NCI-H460 (cell line): ENCODE results near the gene GGT6. TPM values are rescaled to one million over a fixed set of nuclear protein-coding genes. Genes with fewer than 3 reads are reported as not detected.

Experiments
- DNase-seq: peaks from one replicate; pipeline ENCODE4 v3.0.0-alpha.2; 2016; ENCODE audit warnings: low read depth; ENCODE audit errors: extremely low read depth
- total RNA-seq: library from RNA; depleted of rRNA; stranded (reverse); fragments of >200 nt; shearing (Covaris generic); gene quantifications from 2 replicates; pipeline ENCODE4 v1.2.3, GENCODE V29; 2014

The GGT6 gene
- total RNA-seq, 1 experiment from 2014 or later = not detected

DNA sequence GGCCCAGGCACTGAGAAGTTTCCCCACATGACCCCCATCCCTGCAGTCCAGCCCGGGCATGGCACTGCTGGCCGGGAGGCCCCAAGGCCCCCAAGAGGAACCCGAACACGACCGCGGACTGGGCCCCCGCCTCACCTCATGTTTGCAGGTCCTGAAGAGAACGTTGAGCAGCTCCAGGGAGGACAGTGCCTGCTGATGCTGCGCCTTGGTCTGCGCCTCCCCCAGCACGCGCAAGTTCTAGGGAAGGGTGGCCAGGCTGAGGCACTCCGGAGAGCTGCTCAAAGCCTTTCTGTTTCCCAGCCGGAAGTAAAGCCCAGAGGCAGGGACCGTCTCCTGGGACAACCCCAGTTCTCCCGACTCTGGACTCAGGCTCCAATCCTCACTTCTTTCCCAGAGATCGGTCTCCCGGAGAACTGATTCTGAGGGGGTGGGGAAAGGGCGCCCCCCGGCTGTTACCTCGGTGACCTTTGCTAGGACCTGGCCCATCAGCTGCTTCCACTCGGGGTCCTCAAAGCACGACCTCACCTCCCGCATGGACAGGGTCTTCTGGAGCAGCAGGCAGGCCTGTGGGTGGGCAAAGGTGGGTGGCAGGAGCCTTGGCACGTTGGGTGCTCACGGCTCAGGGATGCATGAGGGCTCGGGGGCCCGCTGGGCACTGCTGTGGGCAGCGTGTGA, 18.9 kb downstream of the GGT6 start:
- no peak for DNase-seq

DNA sequence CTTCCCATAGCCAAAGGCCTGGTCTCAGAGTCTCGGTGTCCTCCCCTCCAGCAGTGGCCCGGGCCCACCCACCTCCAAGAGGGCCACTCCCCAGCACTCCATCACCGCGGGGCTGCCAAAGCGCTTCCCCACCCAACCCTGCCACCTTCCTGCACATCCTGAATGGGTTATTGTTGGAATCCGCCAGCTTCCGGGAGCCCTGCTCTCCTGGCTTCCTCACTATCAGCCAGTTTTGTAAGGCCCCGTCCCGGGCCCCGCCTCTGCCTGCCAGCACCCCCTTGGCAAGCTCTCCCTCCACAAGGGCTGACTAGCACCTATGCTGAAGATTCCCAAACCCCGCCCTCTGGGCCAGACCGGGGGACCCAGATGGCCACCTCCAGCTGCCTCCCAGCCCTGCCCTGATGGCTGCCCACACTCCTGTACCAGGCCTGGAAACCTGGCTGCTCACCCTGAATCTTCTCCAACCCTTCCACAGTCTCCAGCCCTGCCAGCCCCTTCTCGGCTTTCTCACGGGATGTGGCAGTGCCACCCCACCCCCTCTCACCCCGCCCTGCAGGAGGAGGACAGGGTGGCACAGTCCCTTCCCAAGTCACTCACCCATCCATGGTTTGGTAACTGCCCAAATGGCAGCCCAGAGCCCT, 19.6 kb downstream of the GGT6 start:
- no peak for DNase-seq

DNA sequence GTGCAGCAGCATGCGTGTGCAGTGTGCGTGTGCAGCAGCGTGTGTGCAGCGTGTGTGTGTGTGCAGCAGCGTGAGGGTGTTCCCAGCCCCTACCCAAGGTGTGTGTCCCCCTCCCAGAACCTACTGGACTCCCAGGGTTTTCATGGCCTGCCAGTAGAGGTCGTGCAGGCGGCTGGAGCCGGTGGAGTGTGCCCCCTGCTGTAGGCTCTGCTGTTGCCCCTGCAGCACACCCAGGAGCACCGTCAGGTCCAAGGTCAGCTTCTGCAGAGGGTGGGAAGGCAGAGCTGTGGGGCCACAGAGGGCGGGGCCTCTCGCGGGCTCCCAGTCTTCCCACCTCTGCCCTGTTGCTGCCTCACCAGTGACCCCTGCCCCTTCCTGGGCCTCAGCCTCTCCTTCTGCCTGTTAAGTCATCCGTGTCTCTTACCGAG, 20.1 kb downstream of the GGT6 start:
- DNase-seq = no peak

DNA sequence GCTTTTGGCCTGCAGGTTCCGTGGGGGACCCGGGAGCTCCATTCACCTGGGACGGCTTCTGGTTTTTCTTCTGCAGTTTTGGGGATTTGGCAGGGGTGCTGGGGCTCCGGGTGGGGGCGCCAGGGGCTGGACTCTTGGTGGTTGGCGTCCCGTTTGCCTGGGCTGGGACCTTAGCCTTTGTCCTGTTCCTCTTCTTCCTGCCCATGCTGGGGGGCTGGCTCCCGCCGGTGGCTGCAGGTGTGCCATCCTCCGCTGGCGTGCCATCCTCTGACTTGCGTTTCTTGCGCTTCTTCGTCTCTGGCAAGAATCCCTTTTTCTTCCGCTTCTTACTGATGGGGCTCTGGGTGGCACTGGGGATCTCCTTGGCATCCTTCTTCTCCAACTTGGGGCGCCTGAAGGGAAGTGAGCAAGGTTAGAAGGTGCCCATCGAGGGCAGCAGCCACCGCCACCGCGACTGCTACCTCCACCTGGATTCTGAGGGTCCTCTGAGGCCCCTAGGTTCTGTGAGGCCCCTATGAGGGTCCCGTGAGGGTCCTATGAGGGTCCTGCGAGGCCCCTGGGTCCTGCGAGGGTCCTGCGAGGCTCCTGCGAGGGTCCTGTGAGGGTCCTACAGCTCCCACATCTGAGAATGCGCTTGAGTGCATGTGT, 20.7 kb downstream of the GGT6 start:
- DNase-seq = no peak

DNA sequence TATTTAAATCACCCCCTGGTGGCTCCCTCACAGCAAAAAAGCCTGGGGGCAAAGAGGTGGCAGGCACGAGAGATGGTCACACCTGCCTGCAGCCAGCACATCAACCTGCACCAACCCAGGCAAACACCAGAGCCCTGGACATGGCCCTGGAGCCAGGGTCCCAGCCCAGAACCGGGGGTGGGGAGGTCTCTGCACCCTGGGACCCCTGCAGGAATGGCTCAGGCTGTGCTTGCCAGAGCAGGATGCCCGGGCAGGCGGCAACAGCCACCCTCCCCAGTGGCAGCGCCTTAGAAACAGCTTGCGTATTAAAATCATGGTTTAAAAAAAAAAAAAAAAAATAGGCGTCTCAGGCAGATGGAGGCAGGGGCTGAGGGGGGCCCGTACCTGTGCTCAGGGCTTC, 21.4 kb downstream of the GGT6 start:
- DNase-seq = no peak

DNA sequence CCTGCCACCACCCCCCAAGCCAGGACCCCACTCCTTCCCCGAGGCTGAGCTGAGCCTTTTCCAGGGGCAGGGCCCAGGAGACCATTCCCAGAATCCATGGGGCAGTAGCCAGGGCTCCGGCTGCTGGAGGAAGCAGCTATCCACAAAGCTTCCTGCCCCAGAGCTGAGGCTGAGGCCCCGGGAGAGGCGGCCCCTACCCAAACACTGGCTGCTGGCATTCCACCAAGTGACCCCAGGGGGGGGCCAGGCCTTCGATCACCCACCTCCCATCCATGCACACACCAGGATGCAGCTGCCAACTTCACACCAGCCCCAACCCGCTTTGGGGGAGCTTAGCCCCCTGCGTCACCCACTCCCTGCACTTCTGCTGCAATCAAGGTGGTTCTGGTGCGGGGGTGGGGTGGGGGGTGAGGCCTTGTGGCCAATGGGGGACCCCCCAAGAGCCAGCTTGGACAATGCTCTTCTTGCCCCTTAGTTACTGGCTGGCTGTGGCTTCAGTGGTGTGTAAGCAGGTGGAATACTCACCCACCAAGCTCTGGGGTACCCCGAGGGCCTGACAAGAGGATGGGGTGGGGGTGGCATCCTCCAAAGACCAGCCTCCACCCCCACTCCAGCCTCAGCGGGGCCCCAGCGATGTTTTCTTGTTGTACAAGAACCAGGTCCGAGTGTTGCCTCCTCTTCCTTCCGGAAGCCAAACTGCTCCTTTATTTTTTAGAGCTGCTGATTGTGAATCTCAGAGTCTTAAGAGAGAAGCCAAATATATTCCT, 22.0 kb downstream of the GGT6 start:
- no peak for DNase-seq

DNA sequence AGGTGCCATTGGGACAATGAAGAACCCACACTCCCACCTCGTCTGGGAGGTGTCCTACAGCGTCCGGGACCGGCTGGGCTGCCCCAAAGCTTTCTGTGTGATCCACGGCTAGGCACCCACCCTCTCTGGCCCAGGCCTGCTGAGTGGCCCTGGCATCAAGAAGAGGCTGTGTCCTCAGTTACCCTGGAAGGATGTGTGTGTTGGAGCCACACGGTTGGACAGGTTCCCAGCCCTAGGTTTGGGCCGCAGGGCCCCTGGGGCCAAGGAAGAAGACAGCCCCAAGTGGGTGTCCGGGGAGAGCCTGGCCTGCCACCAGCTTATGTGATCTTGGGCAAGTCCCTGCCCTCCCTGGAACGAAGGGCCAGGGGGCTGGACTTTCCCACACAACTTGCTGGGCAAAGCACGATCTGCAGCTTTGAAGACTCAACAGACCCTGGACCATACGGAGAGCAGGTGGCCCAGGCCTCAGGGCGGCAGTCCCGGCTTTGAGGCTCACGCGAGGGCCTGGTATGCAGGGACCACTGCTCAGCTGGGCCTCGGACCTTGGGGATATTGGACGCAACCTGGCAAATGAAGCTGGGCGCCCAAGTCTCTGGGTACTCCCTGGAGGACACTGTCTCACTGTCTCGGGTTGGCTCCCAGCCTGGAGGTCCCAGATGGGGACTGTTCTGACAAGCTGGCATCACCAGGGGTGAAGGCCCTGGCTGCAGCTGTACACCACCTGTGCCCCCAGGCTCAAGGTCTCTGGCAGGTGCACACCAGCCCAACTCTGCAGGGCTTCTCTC, 22.7 kb downstream of the GGT6 start:
- DNase-seq = no peak

DNA sequence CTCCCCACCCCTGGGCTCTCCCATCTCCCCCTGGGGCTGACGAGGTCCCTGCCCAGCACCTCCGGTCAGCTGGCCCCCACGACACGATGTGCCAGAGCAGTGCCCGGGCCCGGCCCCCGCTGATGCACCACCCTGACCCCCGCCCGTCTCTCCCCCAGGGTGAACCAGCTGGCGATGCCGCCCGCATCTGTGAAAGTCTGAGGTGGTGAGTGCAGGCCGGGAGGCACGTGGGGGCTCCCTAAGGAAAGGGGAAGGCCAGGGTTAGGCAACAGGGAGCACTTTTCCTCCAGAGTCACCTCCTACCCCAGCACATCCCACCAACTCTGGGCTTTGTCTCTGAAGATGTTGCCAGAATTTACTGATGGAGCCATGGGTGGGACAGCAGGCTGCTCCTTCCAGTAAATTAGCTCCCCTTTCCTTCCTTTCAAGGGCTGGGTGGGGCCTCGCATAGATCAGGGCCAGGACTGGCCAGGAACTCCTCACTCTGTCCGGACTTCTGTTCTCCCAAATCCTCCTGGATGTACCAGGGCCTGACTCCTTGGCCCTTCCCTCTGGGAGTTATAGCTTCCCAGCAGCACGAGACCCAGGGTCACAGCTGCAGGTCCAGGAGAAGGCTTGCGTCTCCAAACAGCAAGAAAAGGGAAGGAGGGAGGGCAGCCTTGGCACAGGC, 23.5 kb downstream of the GGT6 start:
- no peak for DNase-seq

DNA sequence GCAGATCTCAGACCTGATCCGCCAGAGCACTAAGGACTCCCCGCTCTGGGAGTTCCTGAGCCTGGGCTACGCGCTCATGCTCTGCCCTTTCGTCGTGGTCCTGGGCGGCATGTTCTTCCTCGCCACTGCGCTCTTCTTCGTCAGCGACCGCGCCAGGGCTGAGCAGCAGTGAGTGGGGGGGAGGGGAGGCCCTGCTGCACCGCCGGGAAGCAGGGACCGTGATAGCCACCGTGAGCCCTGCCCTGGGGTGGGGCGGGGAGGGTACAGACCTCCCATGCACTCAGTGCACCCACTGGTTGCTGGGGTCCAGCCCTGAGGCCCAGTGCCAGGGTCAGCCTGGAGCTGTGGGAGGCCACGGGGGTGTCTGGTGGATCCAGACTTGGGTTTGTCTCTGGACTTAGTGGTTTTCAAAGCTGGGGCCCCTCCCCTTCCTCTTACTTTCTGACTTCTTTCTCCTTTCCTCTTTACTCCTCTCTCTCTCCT, 24.1 kb downstream of the GGT6 start:
- DNase-seq = no peak

DNA sequence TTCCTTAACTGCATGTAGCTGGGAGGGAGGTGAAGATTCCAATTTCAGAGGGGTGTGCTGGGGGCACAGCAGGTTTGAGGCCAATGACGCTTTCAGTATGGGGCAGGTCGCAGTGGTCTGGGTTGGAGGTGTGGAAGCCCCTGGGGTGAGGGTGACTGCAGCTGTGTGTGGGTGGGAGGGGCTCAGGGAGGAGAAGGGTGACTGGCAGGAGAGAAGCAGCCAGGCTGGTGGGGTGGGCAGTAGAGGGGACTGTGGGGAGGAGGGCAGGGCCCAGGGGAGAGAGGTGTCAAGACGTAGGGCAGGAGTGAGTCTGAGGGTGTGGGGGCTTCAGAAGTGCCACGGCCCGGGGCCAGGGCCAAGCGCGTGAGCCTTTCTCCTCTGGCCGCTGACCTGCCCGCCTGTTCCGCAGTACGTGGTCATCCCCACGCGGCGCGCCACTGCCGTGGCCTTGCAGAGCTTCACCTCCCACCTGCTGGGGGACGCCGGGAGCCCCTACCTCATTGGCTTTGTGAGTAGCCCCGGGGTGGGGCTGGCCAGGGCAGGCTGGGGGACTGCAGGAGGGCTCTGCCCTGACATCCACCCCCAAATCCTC, 24.6 kb downstream of the GGT6 start:
- DNase-seq = no peak

DNA sequence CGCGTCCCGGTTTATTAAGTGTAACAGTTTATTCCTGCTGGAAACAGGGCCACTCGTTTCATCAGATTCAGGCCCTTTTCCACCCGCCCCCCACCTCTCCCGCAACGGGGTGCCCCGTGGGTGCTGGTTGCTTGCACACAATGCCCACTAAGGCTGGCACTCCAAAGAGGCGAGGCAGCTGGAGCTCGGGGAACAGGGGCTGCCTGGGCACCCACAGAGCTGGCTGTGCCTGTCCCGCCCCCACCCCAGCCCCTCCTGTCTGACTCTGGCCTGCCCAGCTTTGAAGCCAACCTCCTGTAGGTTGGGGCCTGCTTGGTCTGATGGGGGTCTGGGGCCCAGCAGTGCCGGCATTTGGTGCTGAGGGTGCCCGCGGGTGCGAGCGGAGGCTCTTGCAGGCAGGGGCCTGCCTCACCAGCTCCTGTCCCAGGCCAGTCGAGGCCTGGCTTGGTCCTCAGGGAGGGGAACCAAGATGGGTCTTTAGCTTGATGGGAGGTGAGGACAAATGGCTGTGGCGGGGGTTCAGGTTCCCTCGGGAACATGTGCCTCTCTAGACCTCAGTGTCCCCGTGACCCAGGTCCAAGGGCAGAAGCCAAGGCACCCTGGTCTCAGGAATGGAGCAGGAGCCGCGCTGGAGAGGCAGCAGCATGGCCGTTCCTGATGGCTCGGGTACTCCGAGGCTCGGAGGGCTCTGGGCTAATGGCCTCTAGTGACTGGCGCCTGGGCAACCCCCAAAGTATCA, 25.3 kb downstream of the GGT6 start:
- DNase-seq = no peak

DNA sequence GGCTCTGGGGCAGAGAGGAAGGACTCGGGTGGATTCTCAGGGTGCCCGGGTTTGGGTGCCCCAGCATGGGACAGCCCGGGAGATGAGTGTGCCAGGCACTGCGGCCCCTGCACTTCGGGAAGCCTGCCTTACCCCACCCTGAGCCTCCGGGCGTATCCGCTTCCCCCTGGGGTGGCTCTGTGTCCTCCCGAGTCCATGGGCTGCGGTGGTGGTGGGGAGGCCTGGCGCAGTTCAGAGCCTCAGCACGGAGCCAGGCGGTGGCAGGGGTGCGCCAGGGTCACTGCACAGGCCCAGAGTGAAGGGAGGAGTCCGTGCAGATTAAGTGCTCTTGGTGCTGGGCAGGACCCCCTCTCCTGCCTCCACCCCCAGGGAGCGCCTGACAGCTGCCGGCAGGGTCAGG, 25.9 kb downstream of the GGT6 start:
- DNase-seq = no peak

DNA sequence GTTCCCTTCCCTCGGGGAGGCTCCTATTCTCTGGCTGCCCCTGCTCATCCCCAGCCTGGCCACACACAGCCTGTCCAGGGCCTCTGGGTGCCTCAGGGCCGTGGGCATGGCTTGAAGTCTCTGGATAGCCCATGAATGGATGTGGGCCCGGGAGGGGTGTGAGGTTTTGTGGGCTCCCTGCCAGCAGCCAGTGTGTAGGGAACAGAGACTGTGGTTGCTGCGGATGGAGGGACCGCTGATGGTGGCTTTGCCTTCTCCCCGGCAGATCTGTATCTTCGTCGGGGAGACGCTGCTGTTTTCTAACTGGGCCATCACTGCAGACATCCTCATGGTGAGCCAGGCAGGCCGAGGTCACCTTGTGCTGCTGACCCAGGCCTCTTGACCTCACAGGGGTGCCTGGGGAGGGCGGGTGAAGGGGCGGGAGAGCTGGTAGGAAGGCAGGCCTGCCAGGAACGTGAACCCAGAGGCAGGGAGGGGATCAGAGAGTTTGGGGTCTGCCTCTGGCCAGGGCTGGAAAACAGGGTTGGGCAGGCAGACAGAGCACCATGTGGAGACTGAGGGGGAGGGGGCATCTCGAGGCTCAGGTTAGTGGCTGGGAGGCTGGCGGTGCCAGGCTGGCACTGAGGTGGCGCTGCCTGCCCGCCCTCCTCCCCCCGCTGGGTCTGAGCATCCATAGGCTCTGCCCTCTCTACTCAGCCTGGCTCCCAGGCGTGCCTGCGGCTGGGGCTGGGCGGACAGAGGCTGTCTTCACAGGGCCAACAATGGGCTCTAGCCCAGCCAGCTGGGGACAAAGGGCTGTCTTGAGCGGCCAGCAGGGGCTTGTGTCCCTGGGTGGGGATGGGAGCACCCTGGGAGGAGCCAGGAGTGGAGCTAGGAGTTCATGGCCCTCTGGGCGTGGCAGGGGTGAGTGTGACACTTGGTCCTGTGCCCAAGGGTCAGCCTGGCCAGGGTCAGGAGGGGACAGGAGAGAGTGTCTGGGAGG, 26.6 kb downstream of the GGT6 start:
- no peak for DNase-seq

DNA sequence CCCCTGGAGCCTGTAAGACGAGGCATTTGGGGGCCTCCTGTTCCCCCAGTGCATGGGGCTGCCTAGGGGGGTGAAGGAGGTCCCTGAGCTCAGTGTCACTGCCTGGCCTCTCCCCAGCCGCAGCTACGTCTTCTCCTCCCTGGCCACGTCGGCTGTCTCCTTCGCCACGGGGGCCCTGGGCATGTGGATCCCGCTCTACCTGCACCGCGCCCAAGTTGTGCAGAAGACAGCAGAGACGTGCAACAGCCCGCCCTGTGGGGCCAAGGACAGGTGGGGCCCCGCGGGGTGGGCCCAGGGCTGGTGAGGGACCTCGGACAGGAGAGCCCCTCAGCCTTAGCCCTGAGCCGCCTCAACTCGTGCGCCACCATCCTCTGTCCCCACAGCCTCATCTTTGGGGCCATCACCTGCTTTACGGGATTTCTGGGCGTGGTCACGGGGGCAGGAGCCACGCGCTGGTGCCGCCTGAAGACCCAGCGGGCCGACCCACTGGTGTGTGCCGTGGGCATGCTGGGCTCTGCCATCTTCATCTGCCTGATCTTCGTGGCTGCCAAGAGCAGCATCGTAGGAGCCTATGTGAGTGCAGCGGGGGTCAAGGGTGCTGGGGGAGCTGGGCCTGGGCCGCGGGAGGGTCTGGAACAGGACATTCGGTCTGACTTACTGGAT, 27.4 kb downstream of the GGT6 start:
- DNase-seq = no peak

DNA sequence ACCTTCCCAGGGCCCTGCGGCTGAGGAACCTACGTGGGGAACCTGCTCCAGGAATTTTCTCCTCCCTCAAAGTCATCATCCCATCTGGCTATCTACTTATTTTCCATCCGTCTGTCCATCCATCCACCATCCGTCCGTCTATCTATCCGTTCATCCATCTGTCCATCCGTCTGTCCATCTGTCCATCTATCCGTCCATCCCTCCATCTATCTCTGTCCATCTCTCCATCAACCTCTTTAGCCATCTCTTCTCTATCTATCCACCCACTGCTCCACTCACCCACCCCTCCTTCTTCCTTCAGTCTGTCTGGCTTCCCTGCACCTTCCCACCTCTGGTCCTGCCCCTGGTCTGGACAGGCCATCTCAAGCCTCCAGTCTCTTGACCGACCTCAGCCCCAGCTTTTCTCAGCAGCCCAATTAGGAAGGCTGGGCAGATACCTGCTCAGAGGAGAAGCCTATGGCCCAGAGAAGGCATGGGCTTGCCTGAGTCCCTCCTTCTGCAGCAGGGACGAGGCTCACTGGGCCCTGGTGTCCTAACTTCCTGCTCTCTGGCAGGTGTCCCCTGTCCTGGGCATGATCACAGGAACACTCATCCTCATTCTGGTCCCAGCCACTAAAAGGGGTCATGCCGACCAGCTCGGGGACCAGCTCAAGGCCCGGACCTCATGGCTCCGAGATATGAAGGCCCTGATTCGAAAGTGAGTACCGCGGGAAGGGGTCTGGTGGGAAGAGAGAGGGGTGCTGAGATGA, 28.2 kb downstream of the GGT6 start:
- DNase-seq = no peak
